HCT116 (cell line): Measurements from ENCODE around the gene GCK. TPM values are rescaled to one million over a fixed set of nuclear protein-coding genes. Genes with fewer than 3 reads are reported as not detected.

Experiments used
- ATAC-seq: fragments of 200-7000 bp; cut with Tn5 transposase; 2 replicates; pipeline ENCODE4 v1.9.1; 2020; ENCODE audit warnings: mild to moderate bottlenecking, moderate library complexity
- BruUV-seq: library from RNA; stranded (reverse); fragments of 400-500 nt; replicated peaks from 2 replicates; lab custom pipeline; 2021; lab: Mats Ljungman, UMichigan
- CTCF ChIA-PET: fragments of 300-600 bp; sonication (Branson Sonifier 250); formaldehyde crosslinking; loops from one replicate; lab custom pipeline; 2021; ENCODE audit warnings: antibody characterized with exemption; lab: Charles Lee
- POLR2A ChIA-PET: fragments of 300-600, 350-600 bp; sonication (Branson Sonifier 250); formaldehyde crosslinking; loops from one replicate; lab custom pipeline; 2021; ENCODE audit warnings: antibody characterized with exemption; lab: Charles Lee
- RAD21 ChIA-PET, 2 experiments: fragments of 300-600 bp; sonication (Branson Sonifier 250); formaldehyde crosslinking; loops; one replicate each; lab custom pipeline; 2023; ENCODE audit warnings: low total read pairs in 2 of 2; ENCODE audit not compliant: uncharacterized antibody in 2 of 2, unreplicated experiment in 2 of 2, low non-redundant PET in 1 of 2; lab: Charles Lee
- DNase-seq: peaks from one replicate; pipeline ENCODE4 v3.0.0-alpha.2; 2010; ENCODE audit warnings: low read depth, low spot score
- H2AFZ ChIP-seq: fragments of 200-600 bp; shearing (Covaris generic), sonication (generic); 2 replicates; pipeline ENCODE4 v1.6.1; 2017; ENCODE audit warnings: low read depth, mixed run types, mixed read lengths, antibody characterized with exemption, low read length; ENCODE audit not compliant: poor library complexity, severe bottlenecking
- H3K27ac ChIP-seq: 2 replicates; pipeline ENCODE4 v1.5.1; 2012; ENCODE audit warnings: low read depth, low read length
- H3K27me3 ChIP-seq: fragments of 200-600 bp; sonication (generic); 2 replicates; pipeline ENCODE4 v1.6.1; 2016; ENCODE audit warnings: mixed run types, low read length, mixed read lengths; ENCODE audit not compliant: insufficient read depth
- H3K36me3 ChIP-seq, 2 experiments: fragments of 200-500 bp in 1 of 2; fragments of 200-600 bp in 1 of 2; sonication (Bioruptor generic) in 1 of 2; sonication (generic) in 1 of 2; 2 replicates each; pipeline versions ENCODE4 v1.5.1 to v1.6.1; 2014 to 2016; ENCODE audit warnings: low read length in 2 of 2, inconsistent platforms in 1 of 2, mixed read lengths in 1 of 2, mixed run types in 1 of 2; ENCODE audit not compliant: insufficient read depth in 2 of 2, control insufficient read depth in 1 of 2
- H3K4me1 ChIP-seq, 2 experiments: fragments of 200-600 bp in 1 of 2; sonication (generic) in 1 of 2; 2 replicates each; pipeline versions ENCODE4 v1.5.1 to v1.6.1; 2012 to 2017; ENCODE audit warnings: low read length in 2 of 2, inconsistent platforms in 1 of 2, mild to moderate bottlenecking in 1 of 2, mixed read lengths in 1 of 2, mixed run types in 1 of 2, moderate library complexity in 1 of 2; ENCODE audit not compliant: insufficient read depth in 2 of 2, control insufficient read depth in 1 of 2
- H3K4me2 ChIP-seq: fragments of 200-600 bp; sonication (generic); 2 replicates; pipeline ENCODE4 v1.6.1; 2017; ENCODE audit warnings: mixed run types, low read length, mixed read lengths
- H3K4me3 ChIP-seq, 2 experiments: fragments of 200-600 bp in 1 of 2; sonication (generic) in 1 of 2; replicated peaks in 1 of 2; 2 replicates each; pipeline ENCODE4 v1.5.1; 2011 to 2016; ENCODE audit warnings: low read length in 2 of 2, control low read depth in 1 of 2, low read depth in 1 of 2, mild to moderate bottlenecking in 1 of 2, mixed read lengths in 1 of 2, mixed run types in 1 of 2
- H3K79me2 ChIP-seq: fragments of 200-600 bp; sonication (generic); 2 replicates; pipeline ENCODE4 v1.6.1; 2017; ENCODE audit warnings: mild to moderate bottlenecking, mixed run types, low read length, moderate library complexity, mixed read lengths; ENCODE audit not compliant: insufficient read depth
- H3K9ac ChIP-seq: fragments of 200-600 bp; sonication (generic); 2 replicates; pipeline ENCODE4 v1.6.1; 2016; ENCODE audit warnings: low read length, mixed read lengths
- H3K9me2 ChIP-seq: fragments of 200-600 bp; sonication (generic), shearing (Covaris generic); 2 replicates; pipeline ENCODE4 v1.6.1; 2017; ENCODE audit warnings: mixed run types, mild to moderate bottlenecking, moderate library complexity; ENCODE audit not compliant: insufficient read depth
- H3K9me3 ChIP-seq, 2 experiments: fragments of 200-500 bp in 1 of 2; fragments of 200-600 bp in 1 of 2; sonication (Bioruptor generic) in 1 of 2; sonication (generic) in 1 of 2; 2 replicates each; pipeline ENCODE4 v1.6.1; 2014 to 2017; ENCODE audit warnings: low read length in 2 of 2, mixed read lengths in 2 of 2, inconsistent platforms in 1 of 2, low read depth in 1 of 2, mild to moderate bottlenecking in 1 of 2, mixed run types in 1 of 2, moderate library complexity in 1 of 2; ENCODE audit not compliant: control insufficient read depth in 1 of 2, insufficient read depth in 1 of 2
- H4K20me1 ChIP-seq: fragments of 200-600 bp; sonication (generic), shearing (Covaris generic); 2 replicates; pipeline ENCODE4 v1.6.1; 2017; ENCODE audit warnings: mixed run types, mild to moderate bottlenecking, moderate library complexity; ENCODE audit not compliant: insufficient read depth
- CTCF ChIP-seq, 3 experiments: fragments of 200-600 bp in 1 of 3; sonication (generic) in 1 of 3; IDR thresholded peaks in 2 of 3; conservative IDR thresholded peaks in 1 of 3; 2 replicates each; pipeline ENCODE4 v1.5.1; 2012 to 2017; ENCODE audit warnings: low read depth in 2 of 3, low read length in 2 of 3, antibody characterized with exemption in 1 of 3, borderline replicate concordance in 1 of 3, control low read depth in 1 of 3, mild to moderate bottlenecking in 1 of 3, mixed read lengths in 1 of 3, mixed run types in 1 of 3, moderate library complexity in 1 of 3; ENCODE audit not compliant: insufficient read depth in 1 of 3
- ELF1 ChIP-seq: IDR thresholded peaks from 2 replicates; pipeline ENCODE4 v1.6.1; 2012; ENCODE audit warnings: low read depth, borderline replicate concordance
- JUND ChIP-seq: IDR thresholded peaks from 2 replicates; pipeline ENCODE4 v1.6.1; 2012
- MAX ChIP-seq: IDR thresholded peaks from 2 replicates; pipeline ENCODE4 v1.6.1; 2012
- POLR2A ChIP-seq: IDR thresholded peaks from 2 replicates; pipeline ENCODE4 v1.7.0; 2011; ENCODE audit warnings: borderline replicate concordance; ENCODE audit not compliant: insufficient read depth, insufficient read length; ENCODE audit errors: extremely low read depth
- POLR2AphosphoS5 ChIP-seq: IDR thresholded peaks from 2 replicates; pipeline ENCODE4 v1.6.1; 2011; ENCODE audit warnings: mild to moderate bottlenecking, low read depth, low read length, moderate library complexity
- RAD21 ChIP-seq: IDR thresholded peaks from 2 replicates; pipeline ENCODE4 v1.6.1; 2012; ENCODE audit warnings: low read depth, mild to moderate bottlenecking
- SIN3A ChIP-seq: IDR thresholded peaks from 2 replicates; pipeline ENCODE4 v1.6.1; 2012; ENCODE audit warnings: low read depth
- SP1 ChIP-seq: IDR thresholded peaks from 2 replicates; pipeline ENCODE4 v1.6.1; 2012; ENCODE audit warnings: low read depth
- SRF ChIP-seq: IDR thresholded peaks from 2 replicates; pipeline ENCODE4 v1.6.1; 2012; ENCODE audit warnings: low read depth
- YY1 ChIP-seq: IDR thresholded peaks from 2 replicates; pipeline ENCODE4 v1.6.1; 2011; ENCODE audit warnings: low read length, low read depth, moderate library complexity, mild to moderate bottlenecking; ENCODE audit not compliant: insufficient replicate concordance; ENCODE audit errors: extremely low read depth
- ZBTB33 ChIP-seq: IDR thresholded peaks from 2 replicates; pipeline ENCODE4 v1.6.1; 2011; ENCODE audit warnings: mild to moderate bottlenecking, low read length, moderate library complexity; ENCODE audit not compliant: insufficient replicate concordance; ENCODE audit errors: extremely low read depth
- ZNF274 ChIP-seq: fragments of 200-500 bp; sonication (Bioruptor generic); IDR thresholded peaks from 2 replicates; pipeline ENCODE4 v1.6.1; 2014; ENCODE audit warnings: mild to moderate bottlenecking, low read depth, low read length, inconsistent platforms
- intact Hi-C: fragments of 100-400 bp; cut with micrococcal nuclease; formaldehyde crosslinking; loops from 2 replicates; pipeline ENCODE4 v1.10.0; 2022
- total RNA-seq: library from RNA; stranded (reverse); gene quantifications from one replicate; pipeline ENCODE4 v1.2.1, GENCODE V29; 2021; ENCODE audit not compliant: unreplicated experiment
- TF ChIP-seq, protein P1 (sequence below): IDR thresholded peaks from 2 replicates; pipeline ENCODE4 v1.6.1; 2012

GCK gene
- total RNA-seq, 1 experiment from 2014 or later = 0.34 TPM

GRCh38 chr7:44140341-44140740, 48.9 kb downstream of the GCK start (continued):
- TF ChIP-seq, protein P1, sequence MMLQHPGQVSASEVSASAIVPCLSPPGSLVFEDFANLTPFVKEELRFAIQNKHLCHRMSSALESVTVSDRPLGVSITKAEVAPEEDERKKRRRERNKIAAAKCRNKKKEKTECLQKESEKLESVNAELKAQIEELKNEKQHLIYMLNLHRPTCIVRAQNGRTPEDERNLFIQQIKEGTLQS = no peak
- no peak for TF ChIP-seq SRF
- no peak for TF ChIP-seq MAX
- TF ChIP-seq CTCF (IDR thresholded peaks at IDR 0.05 in 2 of 3, conservative IDR thresholded peaks at IDR 0.05 in 1 of 3; ENCODE audit: borderline replicate concordance in 1 of 3, insufficient read depth in 1 of 3, low read depth in 2 of 3, low read length in 2 of 3) = no peak
- no peak for TF ChIP-seq ZBTB33
- TF ChIP-seq ZNF274 = no peak
- no peak for TF ChIP-seq POLR2AphosphoS5
- TF ChIP-seq POLR2A = no peak
- TF ChIP-seq JUND = no peak
- TF ChIP-seq, all 23 proteins: peak for 0

DNA sequence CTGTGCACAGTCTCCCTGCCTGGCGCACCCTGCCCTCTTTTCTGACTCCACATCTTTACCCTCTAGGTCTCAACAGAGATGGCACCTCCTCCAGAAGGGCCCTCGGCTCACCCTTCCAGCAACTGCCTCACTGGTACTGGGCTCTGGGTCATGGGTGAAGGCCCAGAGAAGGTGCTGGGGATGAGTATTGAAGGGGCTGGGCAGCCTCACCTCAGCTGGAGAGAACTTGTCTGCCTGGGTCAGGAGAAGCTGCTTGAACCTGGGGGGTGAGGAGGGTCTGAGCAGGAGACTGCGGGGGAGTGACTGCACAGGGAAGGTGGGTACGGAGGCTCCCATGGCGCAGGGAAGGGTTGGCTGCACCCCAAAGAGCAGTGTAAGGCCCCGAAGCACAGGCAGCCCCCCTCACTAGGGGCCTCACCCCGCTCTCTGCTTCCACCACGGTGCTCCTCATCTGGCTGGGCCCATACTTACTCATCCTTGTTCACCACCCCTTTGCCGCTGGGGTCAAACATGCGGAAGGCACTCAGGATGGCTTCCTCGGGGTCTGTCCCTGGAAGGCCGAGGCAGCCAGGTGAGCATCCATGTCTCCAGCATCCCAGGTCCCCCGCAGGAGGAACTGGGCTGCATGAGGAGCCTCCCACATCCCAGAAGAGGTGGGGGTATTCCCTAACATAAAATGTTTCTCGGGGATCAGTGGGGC, 49.8 kb downstream of the GCK start:
- ChIA-PET RAD21 (no interaction called here), POLR2A (no interaction called here), CTCF (no interaction called here)
- H3K27ac ChIP-seq = no peak overlapping the region
- H3K79me2 ChIP-seq = no peaks in the 10 kb centered on the region
- no peaks in the 10 kb centered on the region for H4K20me1 ChIP-seq
- no peak overlapping the region for H3K4me3 ChIP-seq
- no peaks in the 10 kb centered on the region for H3K4me1 ChIP-seq
- no peaks in the 10 kb centered on the region for H3K36me3 ChIP-seq
- ATAC-seq (no peak), DNase-seq (no peak)
- H3K9me3 ChIP-seq = no peaks in the 10 kb centered on the region
- H3K9me2 ChIP-seq = no peaks in the 10 kb centered on the region
- H3K9ac ChIP-seq = no peak overlapping the region
- no peaks in the 10 kb centered on the region for H3K27me3 ChIP-seq
- H3K4me2 ChIP-seq = no peak overlapping the region
- intact Hi-C loops = no loop called here
- no TSS peak for BruUV-seq
- no peak overlapping the region for H2AFZ ChIP-seq
- TF ChIP-seq JUND (no peak), RAD21 (no peak), CTCF (IDR thresholded peaks at IDR 0.05 in 2 of 3, conservative IDR thresholded peaks at IDR 0.05 in 1 of 3; ENCODE audit: borderline replicate concordance in 1 of 3, insufficient read depth in 1 of 3, low read depth in 2 of 3, low read length in 2 of 3) (no peak), SIN3A (no peak), SP1 (no peak), POLR2AphosphoS5 (no peak), ELF1 (no peak), YY1 (no peak)
